Ovary (tissue), 9 donors: Measurements from ENCODE around the gene TMEM250. TPM values are rescaled to one million over a fixed set of nuclear protein-coding genes. Genes with fewer than 3 reads are reported as not detected.
"Not testable (repeated sequence)": the region's sequence is repeated elsewhere in the genome, so short reads cannot be mapped to it uniquely, and the experiment has no call there.

Source experiments
- DNase-seq, 5 donors: peaks; one replicate each; pipeline ENCODE4 v3.0.0-alpha.2; 2019 to 2020
- H3K27ac ChIP-seq, 2 donors: fragments of 200-600 bp; one replicate each; pipeline versions ENCODE4 v1.5.1 to v1.8.0; 2019 to 2022
- H3K27me3 ChIP-seq: fragments of 200-600 bp; one replicate; pipeline ENCODE4 v1.8.0; 2022
- H3K36me3 ChIP-seq: fragments of 200-600 bp; sonication (generic); one replicate; pipeline ENCODE4 v1.5.1; 2019
- H3K4me1 ChIP-seq: one replicate; pipeline ENCODE4 v1.8.1; 2013; ENCODE audit warnings: mild to moderate bottlenecking, moderate library complexity; ENCODE audit not compliant: insufficient read depth
- H3K4me3 ChIP-seq: fragments of 200-600 bp; sonication (generic); one replicate; pipeline ENCODE4 v1.5.1; 2017
- H3K9me3 ChIP-seq, 2 donors: fragments of 200-600 bp in 1 of 2; sonication (generic) in 1 of 2; one replicate each; pipeline versions ENCODE4 v1.5.1 to v1.8.1; 2013 to 2019; ENCODE audit warnings: mild to moderate bottlenecking in 1 of 2, moderate library complexity in 1 of 2
- EP300 ChIP-seq: sonication (generic); formaldehyde crosslinking; IDR thresholded peaks from one replicate; pipeline ENCODE4 v1.6.1; 2017; ENCODE audit warnings: antibody characterized with exemption
- POLR2A ChIP-seq: fragments of 450-650 bp; IDR thresholded peaks from one replicate; pipeline ENCODE4 v1.6.1; 2017; ENCODE audit warnings: antibody characterized with exemption, mild to moderate bottlenecking, moderate library complexity
- WGBS, 3 donors: extraction: QIAGEN DNeasy Blood & Tissue Kit in 1 of 3; methylation state at CpG; one replicate each; pipeline versions ENCODE4 v1.1.5 to v1.1.7; 2013 to 2017; 5-methylcytosine and 5-hydroxymethylcytosine counted together
- intact Hi-C, 4 donors: fragments of 100-400 bp; cut with DNase I; formaldehyde crosslinking; loops; one replicate each; pipeline versions ENCODE4 v1.11.0 to v1.15.1; 2022 to 2023
- polyA plus RNA-seq, 2 donors: library from polyadenylated mRNA; stranded (reverse); fragments of 200-250 nt in 1 of 2; fragments of 350-450 nt in 1 of 2; fragmentation: Illumina TruSeq in 1 of 2; extraction: RNeasy Lipid Tissue Mini Kit (QIAGEN cat#74804) in 1 of 2; gene quantifications; one replicate each; pipeline ENCODE4 v1.2.3, GENCODE V29; 2013 to 2014
- total RNA-seq, 7 donors: library from RNA; depleted of rRNA in 2 of 7; stranded (reverse); fragments of >200 nt in 2 of 7; fragmentation: NEBNext Ultra II Directional in 3 of 7; extraction: Animal tissue kit (Norgen Biotek cat#: 25700) in 3 of 7; gene quantifications; one replicate each; pipeline versions ENCODE4 v1.1.0 to v1.2.4, GENCODE V29; 2016 to 2023
- TF ChIP-seq, protein P1 (sequence below), 3 donors: fragments of 450-650 bp in 2 of 3; fragments of 200-600 bp in 1 of 3; IDR thresholded peaks; one replicate each; pipeline versions ENCODE4 v1.5.1 to v1.8.0; 2016 to 2022; ENCODE audit warnings: antibody characterized with exemption in 3 of 3, mild to moderate bottlenecking in 1 of 3
- donor health status: DM: no; HTN: no; CAD: no; lungs with moderate emphysema.
- donor health status: DM: no; HTN: no; CAD: no.
- donor health status: Bipolar disorder and iron deficiency.
- donor health status: DM: yes; HTN: yes; CAD: no.
- donor health status: DM: no; HTN: no; CAD: no.
- donor health status: DM: yes; HTN: yes; CAD: no.

The TMEM250 gene
- total and polyA plus RNA-seq, 9 donors = 3.7 to 35.2 (median 24.8) TPM

GRCh38 chr9:136151214-136151804 lies 32.6 kb upstream of the TMEM250 start:
- intact Hi-C loops = no loop called here
- TF ChIP-seq, protein P1, sequence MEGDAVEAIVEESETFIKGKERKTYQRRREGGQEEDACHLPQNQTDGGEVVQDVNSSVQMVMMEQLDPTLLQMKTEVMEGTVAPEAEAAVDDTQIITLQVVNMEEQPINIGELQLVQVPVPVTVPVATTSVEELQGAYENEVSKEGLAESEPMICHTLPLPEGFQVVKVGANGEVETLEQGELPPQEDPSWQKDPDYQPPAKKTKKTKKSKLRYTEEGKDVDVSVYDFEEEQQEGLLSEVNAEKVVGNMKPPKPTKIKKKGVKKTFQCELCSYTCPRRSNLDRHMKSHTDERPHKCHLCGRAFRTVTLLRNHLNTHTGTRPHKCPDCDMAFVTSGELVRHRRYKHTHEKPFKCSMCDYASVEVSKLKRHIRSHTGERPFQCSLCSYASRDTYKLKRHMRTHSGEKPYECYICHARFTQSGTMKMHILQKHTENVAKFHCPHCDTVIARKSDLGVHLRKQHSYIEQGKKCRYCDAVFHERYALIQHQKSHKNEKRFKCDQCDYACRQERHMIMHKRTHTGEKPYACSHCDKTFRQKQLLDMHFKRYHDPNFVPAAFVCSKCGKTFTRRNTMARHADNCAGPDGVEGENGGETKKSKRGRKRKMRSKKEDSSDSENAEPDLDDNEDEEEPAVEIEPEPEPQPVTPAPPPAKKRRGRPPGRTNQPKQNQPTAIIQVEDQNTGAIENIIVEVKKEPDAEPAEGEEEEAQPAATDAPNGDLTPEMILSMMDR (IDR thresholded peaks at IDR 0.05) = no peak
- TF ChIP-seq POLR2A = no peak
- Histone ChIP-seq H3K36me3 (no peaks in the 10 kb centered on the region), H3K27me3 (no peaks in the 10 kb centered on the region), H3K9me3 (no peaks in the 10 kb centered on the region), H3K4me3 (no peak overlapping the region), H3K27ac (no peak overlapping the region), H3K4me1 (no peaks in the 10 kb centered on the region)
- WGBS, 3 donors = 41 to 59% (median 41%) methylated on average over 25 of the region's 25 CpGs
- DNase-seq = peak in 1 of 5 donors; percentile 2

DNA sequence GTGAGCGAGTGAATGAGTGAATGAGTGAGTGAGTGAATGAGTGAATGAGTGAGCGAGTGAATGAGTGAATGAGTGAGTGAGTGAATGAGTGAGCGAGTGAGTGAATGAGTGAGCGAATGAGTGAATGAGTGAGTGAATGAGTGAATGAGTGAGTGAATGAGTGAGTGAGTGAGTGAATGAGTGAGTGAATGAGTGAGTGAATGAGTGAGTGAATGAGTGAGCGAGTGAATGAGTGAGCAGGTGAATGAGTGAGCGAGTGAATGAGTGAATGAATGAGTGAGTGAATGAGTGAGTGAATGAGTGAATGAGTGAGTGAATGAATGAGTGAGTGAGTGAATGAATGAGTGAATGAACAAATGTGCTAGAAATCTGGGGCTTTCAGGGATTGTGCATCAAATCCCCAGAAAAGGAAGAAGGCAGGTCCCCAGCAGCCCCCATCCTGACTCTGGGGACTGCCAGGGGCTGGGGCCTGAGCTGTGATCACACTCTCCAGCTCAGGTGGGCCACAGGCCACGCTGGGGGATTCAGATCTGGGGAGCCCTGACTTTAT lies 32.1 kb upstream of the TMEM250 start:
- H3K4me1 ChIP-seq, H3K9me3 ChIP-seq, H3K27me3 ChIP-seq, intact Hi-C loops, H3K4me3 ChIP-seq, DNase-seq, H3K27ac ChIP-seq, H3K36me3 ChIP-seq: not testable (repeated sequence)
- 70 to 84% (median 79%) methylated on average over 7 of the region's 7 CpGs for WGBS, 3 donors

- no peaks in the 10 kb centered on the region for H3K9me3 ChIP-seq
- intact Hi-C loops = loop anchor here in 2 of 4 donors (5.0 to 10.0 kb wide), 2 partner anchors 132 to 235 kb away; no protein-coding TSS in a partner anchor
- TF ChIP-seq, protein P1 (IDR thresholded peaks at IDR 0.05) = no peak
- TF ChIP-seq EP300 (no peak), POLR2A (no peak)
- no peak overlapping the region for H3K27ac ChIP-seq
- no peaks in the 10 kb centered on the region for H3K4me1 ChIP-seq
- no peak overlapping the region for H3K4me3 ChIP-seq
- peak in 1 of 5 donors; percentile 9 for DNase-seq
- 83 to 93% (median 84%) methylated on average over 9 of the region's 9 CpGs for WGBS, 3 donors
- no peaks in the 10 kb centered on the region for H3K36me3 ChIP-seq
- no peaks in the 10 kb centered on the region for H3K27me3 ChIP-seq
Observed at GRCh38 chr9:136149853-136150252, 31.2 kb upstream of the TMEM250 start.

- no peaks in the 10 kb centered on the region for H3K27me3 ChIP-seq
- H3K27ac ChIP-seq = no peak overlapping the region
- no peaks in the 10 kb centered on the region for H3K9me3 ChIP-seq
- WGBS, 3 donors = 72 to 77% (median 75%) methylated on average over 11 to 12 of the region's 12 CpGs
- H3K36me3 ChIP-seq = no peaks in the 10 kb centered on the region
- intact Hi-C loops = loop anchor here in 2 of 4 donors (5.0 to 10.0 kb wide), 2 partner anchors 133 to 235 kb away; no protein-coding TSS in a partner anchor
- H3K4me3 ChIP-seq = no peak overlapping the region
- DNase-seq = no peak
- TF ChIP-seq, protein P1 (IDR thresholded peaks at IDR 0.05) = no peak
- no peak for TF ChIP-seq EP300
- TF ChIP-seq POLR2A = no peak
- no peaks in the 10 kb centered on the region for H3K4me1 ChIP-seq
Observed at GRCh38 chr9:136149337-136149736, 30.7 kb upstream of the TMEM250 start.

GRCh38 chr9:136148766-136149165 lies 30.1 kb upstream of the TMEM250 start:
- 83 to 89% (median 88%) methylated on average over 14 of the region's 14 CpGs for WGBS, 3 donors
- H3K36me3 ChIP-seq = no peaks in the 10 kb centered on the region
- no peaks in the 10 kb centered on the region for H3K9me3 ChIP-seq
- no peak overlapping the region for H3K27ac ChIP-seq
- no peak overlapping the region for H3K4me3 ChIP-seq
- H3K27me3 ChIP-seq = no peaks in the 10 kb centered on the region
- no peaks in the 10 kb centered on the region for H3K4me1 ChIP-seq
- intact Hi-C loops = loop anchor here in 2 of 4 donors (5.0 to 10.0 kb wide), 2 partner anchors 134 to 236 kb away; no protein-coding TSS in a partner anchor
- DNase-seq = no peak
- TF ChIP-seq, protein P1 (IDR thresholded peaks at IDR 0.05) = no peak
- TF ChIP-seq POLR2A (no peak), EP300 (no peak)
